Endometrium (tissue), 2 donors: ENCODE data around the gene KIF16B.
"Not testable (repeated sequence)": the region's sequence is repeated elsewhere in the genome, so short reads cannot be mapped to it uniquely, and the experiment has no call there.

ENCODE experiments used
- FAIRE-seq: peaks from 2 replicates; lab custom pipeline; 2012; peaks lifted over from hg19 to GRCh38; lab: Jason Lieb, UNC
- donor health status: control.
- donor health status: control.

The KIF16B gene

DNA sequence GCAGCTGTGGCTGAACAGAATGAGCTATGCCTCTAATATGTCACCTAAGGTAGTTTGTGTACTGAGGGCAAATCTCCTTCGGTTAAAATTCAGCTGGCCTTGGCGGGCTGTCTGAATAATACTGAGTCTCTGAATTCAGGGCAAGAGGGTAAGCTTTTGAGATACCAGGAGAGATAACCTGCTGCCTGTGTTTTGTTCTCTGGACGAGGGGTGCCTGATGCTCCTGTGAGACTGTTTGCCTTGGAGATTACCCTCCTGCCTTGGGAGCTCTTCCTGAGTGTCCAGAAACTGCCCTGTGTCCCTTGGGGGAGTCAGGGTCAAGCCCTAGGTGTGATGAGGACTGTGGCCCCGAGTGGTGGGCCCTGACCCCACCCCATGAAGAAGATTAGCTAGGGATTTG, 282.9 kb downstream of the KIF16B start:
- no peak for FAIRE-seq

DNA sequence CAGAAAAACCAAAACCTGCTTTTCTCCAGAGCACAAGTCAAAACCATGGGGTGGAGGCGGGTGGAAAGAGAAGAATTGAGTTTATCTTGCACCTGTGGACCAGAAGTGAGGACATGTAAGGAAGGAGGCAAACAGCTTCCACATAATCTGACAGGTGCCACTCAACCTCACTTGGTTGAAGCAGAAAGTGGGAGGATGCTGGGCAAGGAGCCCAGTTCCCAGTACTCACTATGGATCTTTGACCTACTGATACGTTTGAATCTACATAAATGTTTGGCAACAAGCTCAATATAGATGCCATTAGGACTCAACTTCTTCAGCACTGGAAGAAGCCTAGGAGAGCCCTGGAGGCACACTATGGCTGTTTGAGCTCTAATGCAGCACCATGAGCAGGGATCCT, 285.5 kb downstream of the KIF16B start:
- no peak for FAIRE-seq

DNA sequence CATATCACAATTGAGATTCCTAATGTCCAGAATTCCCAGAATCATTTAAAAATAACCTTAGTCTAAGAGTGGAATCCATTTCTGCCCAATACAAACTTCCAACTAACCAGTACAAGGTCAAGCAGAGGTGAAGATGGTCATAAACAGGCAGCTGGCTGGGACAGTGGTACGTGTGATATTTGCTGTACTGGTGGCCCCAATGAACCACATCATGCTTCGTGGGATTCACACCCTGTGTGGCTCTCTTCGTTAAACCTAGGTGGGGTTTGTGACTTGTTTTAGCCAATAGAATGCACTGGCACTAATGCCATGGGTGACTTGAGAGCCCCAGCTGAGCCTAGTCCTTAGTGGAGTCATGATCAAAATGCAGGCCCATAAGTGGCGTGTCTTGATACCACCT, 286.6 kb downstream of the KIF16B start:
- no peak for FAIRE-seq

DNA sequence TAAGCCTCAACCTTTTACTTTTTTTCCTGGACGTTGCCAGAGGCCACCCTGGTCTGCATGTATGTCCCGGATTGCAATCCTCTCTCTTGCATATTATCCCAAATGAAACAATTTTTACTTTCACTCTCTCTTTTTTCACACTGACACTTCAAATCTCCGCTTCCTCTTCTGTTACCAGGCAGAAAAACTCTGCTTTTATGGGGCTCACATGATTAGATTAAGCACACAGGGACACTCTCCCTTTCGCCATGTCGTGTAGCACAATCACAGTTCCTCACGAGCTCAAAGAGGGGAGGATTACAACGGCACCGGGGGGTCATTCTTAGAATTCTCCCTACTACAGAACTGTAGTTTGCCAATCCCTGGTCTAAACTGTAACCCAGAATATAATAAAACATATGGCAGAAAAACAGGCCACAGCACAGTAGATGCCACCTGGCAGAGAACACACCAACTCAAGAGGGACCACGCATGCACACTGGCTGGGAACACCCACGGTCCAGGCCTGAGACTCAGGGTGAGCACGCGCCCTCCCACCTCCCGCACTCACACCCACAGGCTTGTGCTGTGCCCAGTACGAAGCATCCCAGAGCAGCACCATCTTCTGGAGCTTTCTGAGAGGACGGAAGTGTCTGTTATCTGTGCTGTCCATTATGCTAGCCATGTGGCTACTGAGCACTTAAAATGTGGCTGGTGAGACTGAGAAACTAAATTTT, 288.7 kb downstream of the KIF16B start:
- FAIRE-seq: no peak

DNA sequence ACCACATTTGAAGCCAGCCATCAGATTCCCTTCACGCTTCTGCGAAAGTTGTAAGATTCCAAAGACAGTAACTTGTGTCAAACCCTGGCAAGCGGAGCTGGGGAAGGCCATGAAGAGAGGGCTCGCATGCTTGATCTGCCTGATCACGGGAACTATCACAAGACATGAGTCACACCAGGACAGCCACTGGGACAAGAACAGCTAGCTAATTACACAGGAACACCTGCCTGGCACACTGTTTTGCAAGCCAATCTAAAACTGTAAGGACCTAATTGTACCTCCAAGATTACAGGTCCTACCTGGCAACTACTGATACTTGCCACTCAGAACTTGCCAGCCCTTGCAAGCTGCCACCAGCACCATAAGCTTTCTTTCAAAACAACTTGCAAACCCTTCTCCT, 289.3 kb downstream of the KIF16B start:
- FAIRE-seq: no peak

DNA sequence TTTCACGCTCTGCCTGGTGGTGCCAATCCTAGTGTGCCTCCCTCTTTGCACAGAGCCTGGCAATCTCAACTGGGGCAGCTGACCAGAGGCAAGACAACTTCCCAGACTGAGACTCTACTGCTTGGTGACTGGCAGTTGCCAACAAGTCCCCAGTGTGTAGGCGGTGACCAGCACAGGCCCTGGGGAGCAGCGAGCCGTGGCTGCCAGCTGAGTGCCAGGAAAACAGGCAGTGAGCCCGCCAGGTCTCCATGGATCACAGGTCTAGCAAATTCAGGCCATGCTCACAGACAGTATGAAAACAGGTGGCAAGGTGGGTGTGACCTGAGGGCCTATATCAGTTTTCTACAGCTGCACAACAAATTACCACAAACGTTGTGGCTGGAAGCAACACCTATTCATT, 289.9 kb downstream of the KIF16B start:
- no peak for FAIRE-seq

DNA sequence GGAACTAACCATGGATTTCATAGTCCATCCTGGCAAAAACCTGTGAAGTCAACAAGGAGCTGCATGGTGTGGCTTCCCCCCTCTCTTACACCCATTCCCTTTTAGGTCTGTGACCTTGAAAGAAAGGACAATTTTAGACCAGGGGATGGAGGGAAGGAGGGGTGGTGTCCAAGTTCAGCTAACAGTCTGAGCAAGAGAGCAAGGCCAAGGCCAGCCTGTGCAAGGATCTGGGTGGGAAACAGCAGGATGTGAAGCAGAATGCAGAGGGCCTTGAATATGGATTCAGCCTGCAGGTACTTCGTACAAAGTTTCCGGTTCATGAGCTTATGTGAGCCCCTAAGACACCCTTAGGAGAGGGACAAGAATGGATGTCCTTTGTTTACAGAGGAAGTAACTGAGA, 293.0 kb downstream of the KIF16B start:
- no peak for FAIRE-seq

DNA sequence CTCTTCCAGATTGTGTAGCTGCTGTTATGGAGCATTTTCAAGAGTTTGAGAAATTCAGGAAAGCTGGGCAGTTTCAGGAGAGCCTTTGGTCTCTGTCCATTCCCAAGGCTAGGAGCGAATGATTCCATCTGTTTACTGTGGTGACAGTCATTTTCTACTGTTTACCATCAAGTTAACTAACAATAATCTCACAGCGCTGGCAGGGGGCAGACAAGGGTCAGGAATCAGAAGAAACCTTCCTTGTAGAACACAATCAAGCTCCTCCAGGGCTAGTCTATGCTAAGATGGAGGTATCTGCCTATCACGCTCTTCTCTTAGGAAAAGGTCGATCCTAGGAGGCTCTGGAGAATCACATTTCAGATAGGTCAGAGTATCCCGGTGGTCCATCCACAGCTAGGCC, 293.9 kb downstream of the KIF16B start:
- FAIRE-seq: no peak

DNA sequence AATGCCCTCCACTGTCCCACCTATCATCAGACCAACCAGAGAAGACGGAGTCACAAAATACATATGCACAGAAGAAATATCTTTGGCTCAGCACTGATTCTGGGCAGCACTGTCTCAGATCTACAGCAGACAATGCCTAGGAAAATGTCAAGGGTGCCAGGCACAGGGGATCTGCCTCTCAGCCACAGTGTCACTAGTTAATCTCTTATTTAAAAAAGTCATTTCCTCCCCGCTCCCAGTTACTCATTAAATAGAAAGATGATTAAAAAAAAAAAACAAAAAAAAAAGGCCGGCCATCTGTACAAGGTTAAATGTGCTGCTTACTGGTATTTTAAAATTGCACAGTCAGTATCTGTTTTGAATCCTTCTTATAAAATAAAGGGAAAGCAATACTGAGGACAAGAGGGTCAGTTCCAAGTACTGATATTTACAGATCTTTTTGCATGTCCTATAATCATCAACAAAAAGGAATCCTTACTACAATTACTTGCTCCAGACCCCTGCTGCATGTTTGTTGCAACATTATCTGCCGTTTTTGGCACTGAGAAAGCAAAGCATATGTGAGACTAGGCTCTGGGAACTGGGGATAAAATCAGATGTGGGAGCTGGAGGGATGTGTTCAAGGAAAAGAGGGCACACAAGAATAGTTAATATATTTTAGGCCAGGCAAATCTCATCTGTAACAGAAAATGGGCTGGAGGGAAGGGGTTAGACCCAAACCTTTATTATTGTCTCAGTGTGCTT, 299.3 kb downstream of the KIF16B start:
- FAIRE-seq: peak; percentile 64

DNA sequence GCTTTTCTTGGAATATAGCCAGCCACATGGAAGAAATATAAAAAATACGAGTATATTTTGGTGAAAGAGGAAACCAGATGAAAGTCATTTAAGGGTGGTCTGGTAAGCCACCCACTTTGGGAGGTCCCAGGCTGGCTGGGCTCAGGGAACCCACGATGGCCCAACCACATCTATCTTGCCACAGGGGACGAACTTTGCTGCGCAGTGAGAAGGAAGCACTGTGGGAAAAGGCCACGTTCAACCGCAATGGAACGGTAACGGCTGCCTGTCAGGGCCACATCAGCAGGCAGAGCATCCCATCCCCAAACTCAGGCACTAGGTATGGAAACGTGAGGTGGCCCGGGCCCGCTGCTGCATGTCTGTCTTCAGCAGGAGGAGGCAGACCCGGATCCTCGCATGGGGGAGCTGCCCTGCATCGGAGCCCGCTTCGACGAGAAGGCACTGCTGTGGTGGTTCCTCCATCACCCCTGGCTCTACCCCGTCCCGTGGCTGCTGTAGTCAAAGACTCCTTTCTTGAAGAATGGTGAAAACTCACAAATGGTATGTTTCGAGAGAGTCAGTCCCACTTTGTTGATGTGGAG, 300.4 kb downstream of the KIF16B start:
- no peak for FAIRE-seq

DNA sequence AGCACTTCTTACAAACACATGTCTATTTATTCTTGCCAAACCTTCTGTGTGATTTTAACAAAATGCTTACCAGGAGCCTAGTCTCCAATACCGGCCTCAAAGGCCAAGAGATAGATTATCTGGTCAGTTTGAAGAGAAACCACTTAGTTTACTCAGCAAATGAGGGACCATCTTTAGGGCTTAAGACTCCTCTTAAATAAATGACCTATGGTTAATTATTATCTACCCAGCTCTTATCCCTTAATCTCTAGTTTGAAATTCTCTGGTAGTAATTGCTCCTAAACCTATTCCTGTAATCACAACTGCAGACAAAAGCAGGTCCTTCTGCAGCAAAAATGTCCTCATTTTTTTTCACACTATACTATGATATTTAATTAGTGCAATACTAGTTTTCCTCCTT, 301.8 kb downstream of the KIF16B start:
- no peak for FAIRE-seq

DNA sequence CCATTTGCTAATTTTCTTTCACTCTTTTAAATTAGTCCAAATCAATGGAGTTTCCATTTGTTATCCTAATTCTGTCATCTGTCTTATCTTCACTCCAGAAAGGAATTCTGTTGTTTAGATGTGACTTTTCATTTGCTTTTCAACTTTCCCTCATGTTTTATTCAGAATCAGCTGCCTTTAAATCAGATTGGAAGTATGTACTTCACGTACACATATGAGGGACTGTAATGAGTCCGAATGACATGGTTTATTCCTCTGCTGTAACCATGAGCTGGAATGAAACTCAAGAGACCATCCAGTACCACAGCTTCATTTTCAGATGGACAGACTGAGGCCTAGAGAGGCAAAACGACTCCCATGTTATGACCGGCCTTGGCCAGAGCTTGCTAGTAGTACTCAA, 302.3 kb downstream of the KIF16B start:
- no peak for FAIRE-seq

DNA sequence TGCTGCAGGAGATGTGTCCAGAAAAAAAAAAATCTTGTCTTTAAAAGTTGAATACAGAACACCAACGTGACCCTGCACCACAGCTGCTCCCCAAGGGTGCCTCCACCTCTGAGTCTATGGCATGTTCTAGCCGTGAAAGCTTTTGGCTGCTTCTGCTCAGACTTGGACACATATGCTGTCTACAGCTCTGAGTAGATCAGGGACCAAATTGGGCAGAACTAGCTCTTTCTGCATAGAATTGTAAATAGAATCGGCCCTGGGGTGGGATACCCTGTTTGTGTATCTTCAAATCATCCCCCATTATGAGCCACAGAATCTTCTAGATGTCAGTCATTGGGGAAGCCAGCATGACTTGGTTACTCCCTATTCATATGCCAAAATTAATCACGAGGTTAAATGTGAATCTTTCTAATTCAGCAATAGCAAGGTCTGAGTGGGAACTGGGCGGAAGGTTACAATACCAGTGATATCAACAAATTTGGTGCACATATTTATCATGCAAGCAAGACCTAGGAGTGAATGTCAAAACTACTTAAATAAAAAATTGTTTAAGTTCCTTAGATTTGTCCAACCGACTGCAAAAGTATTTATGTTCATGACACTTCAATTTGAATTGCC, 302.8 kb downstream of the KIF16B start:
- no peak for FAIRE-seq

DNA sequence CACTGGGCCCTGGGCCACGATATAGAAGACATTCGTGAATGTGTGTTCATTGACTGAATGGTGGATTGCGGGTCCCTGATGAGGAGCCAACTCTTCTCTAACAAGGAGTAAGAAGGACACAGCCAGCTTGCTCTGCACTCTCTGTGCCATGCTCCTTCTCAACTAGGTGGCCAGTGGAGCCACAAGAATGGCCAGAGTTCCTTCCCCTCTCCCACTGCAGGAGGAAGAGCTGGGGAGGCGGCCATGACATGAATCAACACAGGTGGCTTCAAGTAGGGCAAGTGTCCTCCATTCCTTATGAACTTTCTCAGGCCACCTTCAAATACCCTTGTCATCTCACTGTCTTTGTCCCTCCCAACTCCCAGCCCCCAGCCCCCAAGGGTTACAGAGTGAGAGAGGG, 305.7 kb downstream of the KIF16B start:
- no peak for FAIRE-seq

DNA sequence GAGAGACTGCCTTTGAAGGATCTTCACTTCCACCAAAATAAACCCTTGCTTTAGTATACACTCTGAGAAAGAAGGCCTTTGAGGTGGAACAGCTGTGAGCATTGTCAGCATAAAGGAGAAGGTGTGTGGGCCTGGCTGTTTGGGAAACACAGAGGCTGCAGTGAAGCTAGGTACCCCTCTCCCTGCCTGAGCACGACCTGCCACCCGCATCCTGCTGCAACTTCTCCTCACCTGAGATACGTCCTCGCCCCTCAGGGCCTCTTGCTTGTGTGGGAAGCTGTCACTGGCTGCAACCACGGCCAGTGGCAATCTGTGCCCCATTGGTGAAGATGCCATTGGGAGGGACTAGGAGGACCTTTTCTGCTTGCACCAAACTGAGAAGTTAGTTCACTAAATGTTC, 307.9 kb downstream of the KIF16B start:
- FAIRE-seq: no peak

DNA sequence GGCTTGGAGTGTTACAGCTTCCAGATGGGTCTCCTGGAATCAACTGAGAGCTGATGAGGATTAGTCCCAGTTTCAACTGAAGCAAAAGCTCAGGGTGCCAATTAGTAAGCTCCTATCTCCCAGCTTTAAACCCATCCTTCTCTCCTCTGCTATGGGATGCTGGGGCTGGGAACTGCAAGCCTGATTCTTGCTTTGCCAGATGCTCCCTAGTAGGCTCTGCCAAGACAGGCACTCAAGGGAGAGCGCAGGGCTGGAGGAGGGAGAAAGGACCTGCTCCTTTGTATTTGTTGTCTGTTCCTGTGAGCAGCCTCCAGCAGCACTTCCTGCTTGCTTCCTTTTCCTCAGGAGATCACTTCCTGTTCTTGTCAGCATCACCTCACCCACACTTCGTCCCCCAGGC, 309.7 kb downstream of the KIF16B start:
- FAIRE-seq: no peak

DNA sequence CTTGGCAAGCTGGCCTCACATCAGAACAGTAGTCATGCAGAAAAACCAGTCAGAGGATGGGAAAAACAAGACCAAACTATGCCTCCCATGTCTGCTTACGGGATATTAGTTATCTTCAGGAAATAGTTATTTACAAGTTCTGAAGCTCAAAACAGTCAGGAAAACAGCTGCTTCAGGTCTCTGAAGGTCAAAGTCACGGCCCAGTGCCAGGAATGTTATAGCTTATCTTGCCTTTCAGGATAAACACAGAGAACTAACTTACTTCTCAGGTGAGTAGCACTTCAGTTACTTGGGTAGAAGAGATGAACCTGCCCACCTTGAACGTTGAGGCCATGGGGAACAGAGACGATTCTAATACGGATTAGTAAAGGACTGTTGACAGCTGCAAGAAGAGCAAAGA, 310.7 kb downstream of the KIF16B start:
- no peak for FAIRE-seq

DNA sequence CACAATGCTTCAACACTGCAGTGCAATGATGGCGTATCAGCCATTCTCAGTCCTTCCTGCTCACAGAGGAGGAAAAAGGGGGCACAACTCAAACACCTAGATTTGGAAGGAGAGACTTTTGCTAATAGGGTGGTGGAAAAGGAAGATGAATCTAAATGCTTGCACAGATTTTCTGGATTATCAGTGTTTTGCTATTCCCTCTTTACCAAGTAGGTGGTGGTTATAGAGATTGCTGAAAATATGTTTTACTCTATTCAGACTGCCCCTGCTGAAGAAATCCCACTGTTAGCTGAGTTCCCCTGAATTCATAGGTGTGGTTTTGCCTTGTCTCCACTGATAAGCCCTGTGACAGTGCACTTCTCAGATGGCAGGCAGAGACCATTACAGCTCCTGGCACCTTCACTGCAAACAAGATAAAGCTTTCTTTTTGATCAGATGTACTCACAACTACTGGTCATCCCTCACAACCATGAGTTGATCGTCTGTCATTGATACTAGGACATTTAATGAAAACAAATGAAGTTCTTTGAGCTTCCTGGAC, 311.4 kb downstream of the KIF16B start:
- no peak for FAIRE-seq

DNA sequence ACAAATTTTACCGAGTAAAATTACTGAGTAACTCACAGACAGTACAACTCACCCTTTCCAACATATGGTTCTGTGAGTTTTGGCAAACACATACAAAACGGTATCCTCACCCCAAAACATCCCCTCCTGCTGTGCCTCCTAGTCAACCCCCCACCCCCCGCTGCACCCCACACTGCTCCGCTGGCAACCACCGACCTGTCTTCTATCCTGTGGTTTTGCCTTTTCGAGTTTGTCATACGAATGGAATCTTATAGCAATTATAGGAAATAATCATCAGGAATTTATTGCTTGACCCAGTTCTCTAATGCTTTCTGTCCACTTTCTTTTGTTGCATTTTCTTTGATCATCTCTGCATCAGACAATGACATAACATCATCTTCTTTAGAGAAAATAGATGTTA, 312.3 kb downstream of the KIF16B start:
- no peak for FAIRE-seq

DNA sequence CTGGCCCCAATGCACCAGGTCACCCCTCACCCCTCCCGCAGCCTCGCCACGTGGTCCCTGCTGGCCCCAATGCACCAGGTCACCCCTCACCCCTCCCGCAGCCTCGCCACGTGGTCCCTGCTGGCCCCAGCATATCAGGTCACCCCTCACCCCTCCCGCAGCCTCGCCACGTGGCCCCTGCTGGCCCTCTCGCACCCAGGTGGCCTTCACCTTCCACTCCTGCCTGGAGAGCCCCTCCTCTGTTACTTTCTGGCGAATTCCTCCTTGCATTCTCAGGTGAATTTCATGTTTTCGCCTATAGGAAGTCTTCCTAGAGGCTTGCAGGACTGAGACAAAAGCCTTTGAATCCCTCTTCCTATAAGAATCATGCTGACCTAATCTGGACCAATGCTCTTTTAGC, 313.1 kb downstream of the KIF16B start:
- FAIRE-seq: not testable (repeated sequence)

DNA sequence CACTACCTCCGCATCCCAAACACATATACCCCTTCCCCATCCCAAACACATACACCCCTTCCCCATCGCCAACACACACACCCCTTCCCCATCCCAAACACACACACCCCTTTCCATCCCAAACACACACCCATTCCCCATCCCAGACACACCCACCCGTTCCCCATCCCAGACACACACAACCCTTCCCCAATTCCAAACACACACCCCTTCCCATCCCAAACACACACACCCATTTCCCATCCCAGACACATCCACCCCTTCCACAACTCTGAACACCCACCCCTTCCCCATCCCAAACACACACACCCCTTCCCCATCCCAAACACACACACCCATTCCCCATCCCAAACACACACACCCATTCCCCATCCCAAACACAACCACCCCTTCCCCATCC, 314.5 kb downstream of the KIF16B start:
- FAIRE-seq: no peak

DNA sequence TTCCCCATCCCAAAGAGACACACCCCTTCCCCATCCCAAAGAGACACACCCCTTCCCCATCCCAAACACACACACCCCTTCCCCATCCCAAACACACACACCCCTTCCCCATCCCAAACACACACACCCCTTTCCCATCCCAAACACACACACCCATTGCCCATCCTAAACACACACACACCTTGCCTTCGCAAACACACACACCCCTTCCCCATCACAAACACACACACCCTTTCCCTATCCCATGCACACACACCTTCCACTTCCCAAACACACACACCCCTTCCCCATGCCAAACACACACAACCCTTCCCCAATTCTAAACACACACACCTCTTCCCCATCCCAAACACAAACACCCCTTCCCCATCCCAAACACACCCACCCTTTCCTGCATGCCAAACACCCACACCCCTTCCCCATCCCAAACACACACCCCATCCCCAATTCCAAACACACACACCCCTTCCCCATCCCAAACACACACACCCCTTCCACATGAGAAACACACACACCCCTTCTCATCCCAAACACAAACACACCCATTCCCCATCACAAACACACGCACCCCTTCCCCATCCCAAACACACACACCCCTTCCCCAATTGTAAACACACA, 315.3 kb downstream of the KIF16B start:
- no peak for FAIRE-seq
